PC-9 (cell line): ENCODE results near the gene PLCH2.

ENCODE experiments used
- EZH2 ChIP-seq: fragments of 200-600 bp; sonication (generic); IDR thresholded peaks from 2 replicates; pipeline ENCODE4 v1.8.0; 2017; ENCODE audit warnings: antibody characterized with exemption, low read depth
- TF ChIP-seq, protein P1 (sequence below): fragments of 200-600 bp; sonication (generic); conservative IDR thresholded peaks from 2 replicates; pipeline ENCODE4 v1.6.1; 2017; ENCODE audit warnings: mixed run types, antibody characterized with exemption, mild to moderate bottlenecking, moderate library complexity

DNA sequence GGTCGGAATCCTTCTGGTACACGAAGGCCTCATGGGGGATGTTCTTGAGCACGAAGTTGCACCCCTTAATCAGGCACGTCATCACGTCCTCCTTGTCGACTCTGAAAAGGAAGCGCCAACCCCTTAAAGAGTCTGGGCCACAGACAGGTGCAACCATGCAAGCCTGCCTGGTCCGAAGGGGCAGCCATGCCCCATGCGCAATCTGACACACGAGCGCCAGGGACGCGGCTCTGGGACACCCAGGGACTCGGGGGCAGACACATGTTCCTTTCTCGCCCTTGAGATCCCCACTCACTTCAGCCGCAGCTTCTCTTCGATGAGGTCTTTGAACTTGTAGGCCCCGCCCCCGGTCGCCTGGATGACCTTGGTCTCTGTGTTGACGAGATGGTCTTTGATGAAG, 44.7 kb downstream of the PLCH2 start:
- TF ChIP-seq, protein P1, sequence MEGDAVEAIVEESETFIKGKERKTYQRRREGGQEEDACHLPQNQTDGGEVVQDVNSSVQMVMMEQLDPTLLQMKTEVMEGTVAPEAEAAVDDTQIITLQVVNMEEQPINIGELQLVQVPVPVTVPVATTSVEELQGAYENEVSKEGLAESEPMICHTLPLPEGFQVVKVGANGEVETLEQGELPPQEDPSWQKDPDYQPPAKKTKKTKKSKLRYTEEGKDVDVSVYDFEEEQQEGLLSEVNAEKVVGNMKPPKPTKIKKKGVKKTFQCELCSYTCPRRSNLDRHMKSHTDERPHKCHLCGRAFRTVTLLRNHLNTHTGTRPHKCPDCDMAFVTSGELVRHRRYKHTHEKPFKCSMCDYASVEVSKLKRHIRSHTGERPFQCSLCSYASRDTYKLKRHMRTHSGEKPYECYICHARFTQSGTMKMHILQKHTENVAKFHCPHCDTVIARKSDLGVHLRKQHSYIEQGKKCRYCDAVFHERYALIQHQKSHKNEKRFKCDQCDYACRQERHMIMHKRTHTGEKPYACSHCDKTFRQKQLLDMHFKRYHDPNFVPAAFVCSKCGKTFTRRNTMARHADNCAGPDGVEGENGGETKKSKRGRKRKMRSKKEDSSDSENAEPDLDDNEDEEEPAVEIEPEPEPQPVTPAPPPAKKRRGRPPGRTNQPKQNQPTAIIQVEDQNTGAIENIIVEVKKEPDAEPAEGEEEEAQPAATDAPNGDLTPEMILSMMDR, result no peak
- no peak for TF ChIP-seq EZH2
